IMR-90 (cell line): ENCODE measurements around the gene NUAK1. TPM values are rescaled to one million over a fixed set of nuclear protein-coding genes. Genes with fewer than 3 reads are reported as not detected.

ENCODE experiments used
- ATAC-seq: fragments of 200-7000 bp; cut with Tn5 transposase; 2 replicates; pipeline ENCODE4 v1.9.1; 2020; ENCODE audit warnings: low read depth, mild to moderate bottlenecking, moderate library complexity
- BruUV-seq: library from RNA; stranded (reverse); fragments of 400-500 nt; replicated peaks from 2 replicates; lab custom pipeline; 2021; lab: Mats Ljungman, UMichigan
- CTCF ChIA-PET: fragments of 300-600 bp; formaldehyde crosslinking; extraction: SDS; loops from one replicate; lab custom pipeline; 2021; ENCODE audit warnings: antibody characterized with exemption; lab: Yijun Ruan, JAX
- POLR2A ChIA-PET: fragments of 300-600 bp; sonication (Branson Sonifier 250); formaldehyde crosslinking; loops from one replicate; lab custom pipeline; 2022; ENCODE audit warnings: antibody characterized with exemption; ENCODE audit not compliant: unreplicated experiment; lab: Charles Lee
- DNase-seq: peaks from one replicate; pipeline ENCODE4 v3.0.0; 2013
- H2AFZ ChIP-seq: replicated peaks from 2 replicates; pipeline ENCODE3; 2013; ENCODE audit warnings: low read length, mild to moderate bottlenecking; ENCODE audit not compliant: poor library complexity
- H2AK5ac ChIP-seq: 2 replicates; pipeline ENCODE4 v1.6.1; 2013; ENCODE audit warnings: low read depth, low read length, inconsistent platforms
- H2AK9ac ChIP-seq: replicated peaks from 2 replicates; pipeline ENCODE3; 2013; ENCODE audit warnings: mild to moderate bottlenecking, low read depth, low read length, moderate library complexity; ENCODE audit not compliant: poor library complexity
- H2BK120ac ChIP-seq: 2 replicates; pipeline ENCODE4 v1.6.1; 2013; ENCODE audit warnings: low read depth, low read length, inconsistent platforms
- H2BK15ac ChIP-seq: 3 replicates; pipeline ENCODE4 v1.6.1; 2013; ENCODE audit warnings: low read depth, low read length, inconsistent platforms
- H2BK20ac ChIP-seq: 2 replicates; pipeline ENCODE4 v1.6.1; 2013; ENCODE audit warnings: low read depth, mild to moderate bottlenecking, inconsistent platforms, low read length, moderate library complexity
- H2BK5ac ChIP-seq: 2 replicates; pipeline ENCODE4 v1.6.1; 2013; ENCODE audit warnings: mild to moderate bottlenecking, low read depth, low read length, inconsistent platforms; ENCODE audit not compliant: poor library complexity, severe bottlenecking
- H3K14ac ChIP-seq: replicated peaks from 2 replicates; pipeline ENCODE4 v1.6.1; 2013; ENCODE audit warnings: low read depth, low read length, inconsistent platforms
- H3K18ac ChIP-seq: 2 replicates; pipeline ENCODE4 v1.6.1; 2013; ENCODE audit warnings: low read depth, low read length, control low read depth
- H3K23ac ChIP-seq: 2 replicates; pipeline ENCODE4 v1.6.1; 2013; ENCODE audit warnings: low read depth, low read length, inconsistent platforms
- H3K27ac ChIP-seq: 2 replicates; pipeline ENCODE4 v1.5.1; 2013; ENCODE audit warnings: mild to moderate bottlenecking, control low read depth, low read length; ENCODE audit not compliant: insufficient read depth
- H3K27me3 ChIP-seq: 2 replicates; pipeline ENCODE4 v1.6.1; 2013; ENCODE audit warnings: low read length; ENCODE audit not compliant: control insufficient read depth, insufficient read depth
- H3K36me3 ChIP-seq: 2 replicates; pipeline ENCODE4 v1.6.1; 2013; ENCODE audit warnings: low read length, mixed read lengths; ENCODE audit not compliant: control insufficient read depth, insufficient read depth
- H3K4ac ChIP-seq: 2 replicates; pipeline ENCODE4 v1.6.1; 2013; ENCODE audit warnings: low read depth, low read length, inconsistent platforms
- H3K4me1 ChIP-seq: 2 replicates; pipeline ENCODE4 v1.6.1; 2013; ENCODE audit warnings: low read length, mixed read lengths; ENCODE audit not compliant: control insufficient read depth, insufficient read depth
- H3K4me2 ChIP-seq: 2 replicates; pipeline ENCODE4 v1.6.1; 2013; ENCODE audit warnings: low read depth, mild to moderate bottlenecking, control low read depth, low read length, moderate library complexity
- H3K4me3 ChIP-seq: 2 replicates; pipeline ENCODE4 v1.5.1; 2013; ENCODE audit warnings: low read depth, mild to moderate bottlenecking, control low read depth, low read length, moderate library complexity; ENCODE audit not compliant: insufficient read depth
- H3K56ac ChIP-seq: 2 replicates; pipeline ENCODE4 v1.6.1; 2013; ENCODE audit warnings: low read length, inconsistent platforms; ENCODE audit not compliant: insufficient read depth; ENCODE audit errors: extremely low read depth
- H3K79me1 ChIP-seq, 2 experiments: 2 replicates each; pipeline ENCODE4 v1.6.1; 2013; ENCODE audit warnings: low read length in 2 of 2, inconsistent platforms in 1 of 2, low read depth in 1 of 2
- H3K9ac ChIP-seq: 2 replicates; pipeline ENCODE4 v1.6.1; 2013; ENCODE audit warnings: low read depth, low read length, control low read depth
- H3K9me1 ChIP-seq: 2 replicates; pipeline ENCODE4 v1.6.1; 2013; ENCODE audit warnings: low read length, inconsistent platforms; ENCODE audit not compliant: insufficient read depth
- H3K9me3 ChIP-seq: 2 replicates; pipeline ENCODE4 v1.6.1; 2013; ENCODE audit warnings: low read length; ENCODE audit not compliant: control insufficient read depth, insufficient read depth
- H4K20me1 ChIP-seq: 2 replicates; pipeline ENCODE4 v1.6.1; 2013; ENCODE audit warnings: low read length, inconsistent platforms; ENCODE audit not compliant: insufficient read depth
- H4K5ac ChIP-seq: 2 replicates; pipeline ENCODE4 v1.6.1; 2013; ENCODE audit warnings: mild to moderate bottlenecking, low read depth, low read length, control low read depth
- H4K8ac ChIP-seq, 2 experiments: 2 replicates each; pipeline ENCODE4 v1.6.1; 2013; ENCODE audit warnings: low read depth in 2 of 2, low read length in 2 of 2, control low read depth in 1 of 2, inconsistent platforms in 1 of 2
- H4K91ac ChIP-seq: 2 replicates; pipeline ENCODE4 v1.6.1; 2013; ENCODE audit warnings: low read depth, low read length, inconsistent platforms; ENCODE audit not compliant: insufficient read depth
- BHLHE40 ChIP-seq: fragments of 150-350 bp; IDR thresholded peaks from 2 replicates; pipeline ENCODE4 v1.6.1; 2016; ENCODE audit warnings: mild to moderate bottlenecking, low read depth, low read length
- CEBPB ChIP-seq: IDR thresholded peaks from 2 replicates; pipeline ENCODE4 v1.6.1; 2012; ENCODE audit warnings: low read depth, low read length, improper control_type of control experiment
- CHD1 ChIP-seq: IDR thresholded peaks from 2 replicates; pipeline ENCODE4 v1.6.1; 2012; ENCODE audit warnings: low read depth, low read length, improper control_type of control experiment
- CTCF ChIP-seq: conservative IDR thresholded peaks from 2 replicates; pipeline ENCODE4 v1.5.1; 2012; ENCODE audit warnings: mild to moderate bottlenecking, low read depth, low read length, improper control_type of control experiment
- ELK1 ChIP-seq: fragments of 150-350 bp; IDR thresholded peaks from 2 replicates; pipeline ENCODE4 v1.6.1; 2016; ENCODE audit warnings: low read depth, mild to moderate bottlenecking, low read length, moderate library complexity, borderline replicate concordance
- FOS ChIP-seq: fragments of 150-350 bp; IDR thresholded peaks from 2 replicates; pipeline ENCODE4 v1.6.1; 2016; ENCODE audit warnings: low read depth, low read length
- MAFK ChIP-seq: IDR thresholded peaks from 2 replicates; pipeline ENCODE4 v1.6.1; 2012; ENCODE audit warnings: low read depth, low read length, improper control_type of control experiment
- MXI1 ChIP-seq: IDR thresholded peaks from 2 replicates; pipeline ENCODE4 v1.6.1; 2012; ENCODE audit warnings: low read depth, mild to moderate bottlenecking, low read length, moderate library complexity, borderline replicate concordance
- NFE2L2 ChIP-seq: fragments of 150-350 bp; IDR thresholded peaks from 2 replicates; pipeline ENCODE4 v1.6.1; 2016; ENCODE audit warnings: low read depth, mild to moderate bottlenecking, low read length
- POLR2A ChIP-seq: IDR thresholded peaks from 2 replicates; pipeline ENCODE4 v1.6.1; 2012; ENCODE audit warnings: mild to moderate bottlenecking, low read depth, low read length
- RAD21 ChIP-seq: IDR thresholded peaks from 2 replicates; pipeline ENCODE4 v1.6.1; 2012; ENCODE audit warnings: low read length, improper control_type of control experiment
- RCOR1 ChIP-seq: IDR thresholded peaks from 2 replicates; pipeline ENCODE4 v1.6.1; 2012; ENCODE audit warnings: mild to moderate bottlenecking, low read length, improper control_type of control experiment; ENCODE audit not compliant: insufficient replicate concordance
- RFX5 ChIP-seq: IDR thresholded peaks from 2 replicates; pipeline ENCODE4 v1.8.0; 2012; ENCODE audit warnings: low read depth, mild to moderate bottlenecking, low read length, moderate library complexity
- SMC3 ChIP-seq: fragments of 150-350 bp; IDR thresholded peaks from 2 replicates; pipeline ENCODE4 v1.6.1; 2016; ENCODE audit warnings: low read depth, mild to moderate bottlenecking, antibody characterized with exemption, low read length, moderate library complexity
- USF2 ChIP-seq: fragments of 150-350 bp; IDR thresholded peaks from 2 replicates; pipeline ENCODE4 v1.6.1; 2017; ENCODE audit warnings: mild to moderate bottlenecking, antibody characterized with exemption, low read length, low read depth
- WGBS, 2 experiments: methylation state at CpG; one replicate each; pipeline versions ENCODE4 v1.1.5 to v1.1.7; 2013; ENCODE audit warnings: missing lambda C conversion rate in 2 of 2; ENCODE audit not compliant: insufficient read length in 1 of 2; ENCODE audit errors: extremely low coverage in 2 of 2; 5-methylcytosine and 5-hydroxymethylcytosine counted together
- dilution Hi-C: fragments of 300-500 bp; cut with HindIII; formaldehyde crosslinking; loops from one replicate; pipeline ENCODE4 v1.14.3; 2018; ENCODE audit warnings: low sequenced_read_pairs; ENCODE audit not compliant: unreplicated experiment
- in situ Hi-C: fragments of 300-500 bp; cut with MboI; formaldehyde crosslinking; loops from 3 replicates; pipeline ENCODE4 v1.14.3; 2019; ENCODE audit warnings: low sequenced_read_pairs, inconsistent platforms, mixed read lengths
- intact Hi-C: fragments of 100-400 bp; cut with micrococcal nuclease; formaldehyde crosslinking; loops from 2 replicates; pipeline ENCODE4 v1.10.0; 2022
- polyA plus RNA-seq, 3 experiments: library from polyadenylated mRNA; depleted of rRNA; stranded (reverse); fragments of >200 nt; gene quantifications; 2 replicates each; pipeline ENCODE4 v1.2.3, GENCODE V29; 2012; ENCODE audit warnings: low replicate concordance in 1 of 3
- total RNA-seq: library from RNA; depleted of rRNA; stranded (reverse); fragments of >200 nt; gene quantifications from 2 replicates; pipeline ENCODE4 v1.2.3, GENCODE V29; 2012

The NUAK1 gene
- total and polyA plus RNA-seq, 2 of the 4 experiments (the other 2 are of a cell fraction) = 4.8 to 8.8 TPM

DNA sequence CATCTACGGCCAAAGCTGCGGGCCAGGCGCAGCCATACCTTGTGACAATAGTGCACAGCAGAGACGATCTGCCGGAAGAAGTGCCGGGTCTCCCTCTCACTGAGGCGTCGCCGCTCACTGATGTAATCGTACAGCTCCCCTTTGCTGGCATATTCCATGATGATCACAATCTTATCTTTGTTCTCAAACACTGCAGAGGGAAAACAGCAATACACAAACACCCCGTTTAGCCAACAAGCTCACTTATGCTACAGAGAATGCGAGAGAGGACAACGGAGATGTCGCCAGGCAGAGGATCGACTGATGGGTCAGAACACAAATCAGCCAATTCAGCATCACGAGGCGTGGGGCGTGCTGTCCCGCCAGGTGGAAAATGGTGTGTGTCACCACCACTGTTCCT lies 52.1 kb downstream of the NUAK1 start:
- Histone ChIP-seq H2BK5ac (no peak overlapping the region), H4K8ac (no peak overlapping the region), H2BK15ac (no peak overlapping the region; the same call in 2 of the 3 replicates), H3K18ac (no peak overlapping the region), H3K27me3 (no peaks in the 10 kb centered on the region), H3K4me2 (no peak overlapping the region), H3K9me3 (no peaks in the 10 kb centered on the region), H2BK120ac (peak overlapping the region; percentile 6; the same call in 1 of the 2 replicates), H2BK20ac (no peak overlapping the region), H3K36me3 (no peaks in the 10 kb centered on the region; the same call in 1 of the 2 replicates), H3K23ac (no peak overlapping the region), H3K14ac (no peak overlapping the region), H4K20me1 (peaks cover 5% of the 10 kb centered on the region; the same call in 1 of the 2 replicates), H2AK5ac (peak overlapping the region; percentile 76), H3K9ac (no peak overlapping the region), H4K5ac (no peak overlapping the region; the same call in 1 of the 2 replicates), H2AK9ac (no peak overlapping the region), H2AFZ (no peak overlapping the region), H3K4ac (0 out of 2 replicates have a peak overlapping the region, but pooled peaks have one; percentile 19), H3K56ac (no peak overlapping the region), H3K27ac (no peak overlapping the region), H3K4me1 (peaks cover 37% of the 10 kb centered on the region), H3K79me1 (peaks cover 10 to 67% of the 10 kb centered on the region in 2 experiments), H3K4me3 (no peak overlapping the region), H4K91ac (peak overlapping the region; percentile 59; the same call in 1 of the 2 replicates), H3K9me1 (peaks cover 30% of the 10 kb centered on the region)
- WGBS, 2 experiments = 96% methylated on average over 11 of the region's 19 CpGs; no CpG with 5 or more reads in 1 of the 2 experiments
- no peak for DNase-seq
- CTCF ChIA-PET = no interaction called here
- in situ Hi-C loops (no loop called here), intact Hi-C loops (loop anchor here (10.0 kb wide), 1 partner anchor 832 kb away; no protein-coding TSS in a partner anchor), dilution Hi-C loops (no loop called here)
- POLR2A ChIA-PET = no interaction called here
- ATAC-seq = no peak
- TF ChIP-seq NFE2L2 (no peak), CEBPB (no peak), CHD1 (no peak), POLR2A (no peak), CTCF (no peak), RAD21 (no peak), USF2 (no peak), MAFK (no peak), MXI1 (no peak), RFX5 (no peak), BHLHE40 (no peak), ELK1 (no peak), RCOR1 (no peak), SMC3 (no peak), FOS (no peak)
- BruUV-seq = no TSS peak
